Measurements from ENCODE around the gene ZNF382.

GRCh38 chr19:36672368-36672767 lies 67.3 kb downstream of the ZNF382 start:
- TF ChIP-seq POLR2A (IDR thresholded peaks at IDR 0.05) (no peak), CTCF (IDR thresholded peaks at IDR 0.05) (no peak)

Measured in esophagus squamous epithelium (tissue), 4 donors.